Right hindlimb (tissue), 1 donor: Measurements from ENCODE around the gene CAVIN2.
"Not testable (repeated sequence)": the region's sequence is repeated elsewhere in the genome, so short reads cannot be mapped to it uniquely, and the experiment has no call there.

Source experiments
- DNase-seq: peaks from one replicate; pipeline ENCODE4 v3.0.0-alpha.2; 2018

Gene CAVIN2

DNA sequence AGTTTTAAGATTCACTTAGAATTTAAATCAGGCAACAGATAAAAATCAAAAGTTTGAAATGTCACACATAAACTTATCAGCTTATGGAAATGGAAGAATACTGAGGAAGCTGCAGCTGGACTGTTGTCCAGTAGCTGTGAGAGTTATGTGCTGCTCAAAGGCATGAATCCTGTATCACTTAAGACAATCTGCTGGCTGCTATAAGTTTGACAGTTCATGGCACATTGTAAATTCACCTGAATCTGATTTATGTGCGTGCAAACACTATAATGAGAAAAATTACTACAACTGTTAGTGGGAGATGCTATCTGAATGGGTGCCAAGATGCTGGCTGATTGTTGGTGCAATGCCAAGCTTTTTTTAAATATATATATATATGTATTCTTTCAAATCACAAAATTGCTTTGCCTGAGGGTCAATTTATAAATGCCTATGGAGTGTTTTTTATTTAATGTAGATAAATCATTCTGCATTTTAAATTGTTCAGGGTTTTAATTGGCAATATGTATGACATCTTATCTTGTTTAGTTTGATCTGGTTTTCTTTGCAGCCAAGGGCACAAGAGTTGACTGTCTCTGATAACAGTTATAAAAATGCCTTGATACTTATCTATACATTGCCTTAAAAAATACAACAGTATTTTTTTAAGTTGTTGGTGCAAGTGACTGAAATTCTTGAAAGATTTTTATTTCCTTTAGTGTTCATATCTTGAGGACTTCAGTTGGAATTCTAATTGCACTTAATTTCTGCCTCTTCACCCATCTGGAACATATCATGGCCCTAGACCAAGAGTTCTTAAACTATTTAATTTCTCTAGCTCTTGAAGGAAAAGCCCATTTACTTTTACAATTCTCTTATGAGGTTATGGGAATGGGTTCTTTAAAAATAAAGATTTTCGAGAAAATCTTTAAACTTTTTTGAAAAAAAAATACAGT is 48.7 kb downstream of the CAVIN2 start:
- DNase-seq: no peak

DNA sequence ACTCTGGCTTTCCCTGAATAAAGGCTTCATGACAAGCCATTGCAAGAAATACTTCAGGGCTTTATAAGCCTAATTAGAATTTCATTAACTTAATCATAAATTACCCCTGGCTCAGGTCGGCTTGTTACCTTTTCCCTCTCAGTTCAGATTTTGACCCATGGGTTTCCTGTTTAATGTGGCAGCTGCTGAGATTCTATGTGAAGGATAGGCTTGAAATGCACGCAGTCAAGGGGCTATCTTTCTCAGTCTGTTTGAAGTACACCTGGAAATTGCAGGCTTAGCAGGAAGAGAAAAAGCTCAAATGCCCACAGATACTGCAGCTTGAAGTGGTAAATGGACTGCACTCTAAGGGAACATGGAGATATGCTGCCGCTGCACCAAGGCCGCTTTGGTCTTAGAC is 49.4 kb downstream of the CAVIN2 start:
- DNase-seq: no peak

GRCh38 chr2:191795715-191796114 is 51.2 kb downstream of the CAVIN2 start:
- no peak for DNase-seq

- no peak for DNase-seq
These were observed 54.8 kb downstream of the CAVIN2 start for GRCh38 chr2:191791953-191792560.

- no peak for DNase-seq
These were observed 56.2 kb downstream of the CAVIN2 start for GRCh38 chr2:191790737-191791136.

DNA sequence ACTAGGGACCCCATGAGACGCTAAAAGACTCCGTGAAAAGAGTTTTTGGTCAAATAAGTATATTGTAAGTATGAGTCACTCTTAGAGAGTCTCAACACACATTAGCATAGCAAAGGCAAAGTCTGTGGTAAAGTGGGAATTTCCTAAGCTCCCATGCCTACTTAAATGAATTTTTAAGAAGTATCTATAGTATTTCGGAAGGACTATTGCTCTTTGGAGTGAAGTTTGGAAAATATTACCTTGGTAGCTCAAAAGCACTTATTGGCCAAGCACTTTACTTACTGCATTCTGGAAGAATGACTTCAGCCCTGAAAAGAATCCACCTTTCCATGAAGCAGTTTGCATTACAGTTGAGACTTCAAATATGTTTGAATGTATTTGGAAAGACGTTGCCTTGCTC is 57.1 kb downstream of the CAVIN2 start:
- no peak for DNase-seq

- DNase-seq: no peak
These were observed 60.2 kb downstream of the CAVIN2 start for GRCh38 chr2:191786694-191787093.

DNA sequence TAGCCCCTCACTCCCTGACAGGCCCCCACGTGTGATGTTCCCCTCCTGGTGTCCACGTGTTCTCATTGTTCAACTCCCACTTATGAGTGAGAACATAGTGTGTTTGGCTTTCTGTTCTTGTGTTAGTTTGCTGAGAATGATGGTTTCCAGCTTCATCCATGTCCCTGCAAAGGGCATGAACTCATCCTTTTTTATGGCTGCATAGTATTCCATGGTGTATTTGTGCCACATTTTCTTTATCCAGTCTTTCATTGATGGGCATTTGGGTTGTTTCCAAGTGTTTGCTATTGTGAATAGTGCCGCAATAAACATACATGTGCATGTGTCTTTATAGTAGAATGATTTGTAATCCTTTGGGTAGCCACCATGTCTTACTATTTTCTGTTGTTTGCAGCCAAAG is 61.2 kb downstream of the CAVIN2 start:
- not testable (repeated sequence) for DNase-seq
